HL-60 (cell line): ENCODE results near the gene RPAP2.

Experiments
- DNase-seq, 2 experiments: peaks; one replicate each; pipeline ENCODE4 v3.0.0-alpha.2; 2010 to 2020; ENCODE audit warnings: low read depth in 1 of 2, low spot score in 1 of 2
- H3K27ac ChIP-seq: fragments of 250-450 bp; sonication (Bioruptor Pico); replicated peaks from 2 replicates; pipeline ENCODE4 v1.5.1; 2020; ENCODE audit warnings: mild to moderate bottlenecking, moderate library complexity
- H3K27me3 ChIP-seq: fragments of 250-450 bp; sonication (Bioruptor Pico); 2 replicates; pipeline ENCODE4 v1.5.1; 2021; ENCODE audit warnings: mild to moderate bottlenecking, moderate library complexity; ENCODE audit not compliant: insufficient read depth, poor library complexity, severe bottlenecking
- H3K4me3 ChIP-seq: replicated peaks from 2 replicates; pipeline ENCODE4 v1.5.1; 2011; ENCODE audit warnings: mild to moderate bottlenecking, control low read depth, low read length; ENCODE audit not compliant: insufficient read depth
- GABPA ChIP-seq: IDR thresholded peaks from 2 replicates; pipeline ENCODE4 v1.6.1; 2012; ENCODE audit warnings: low read depth
- POLR2AphosphoS5 ChIP-seq: IDR thresholded peaks from 2 replicates; pipeline ENCODE4 v1.6.1; 2012; ENCODE audit warnings: low read depth
- SPI1 ChIP-seq: IDR thresholded peaks from 2 replicates; pipeline ENCODE4 v1.6.1; 2012; ENCODE audit warnings: low read depth, mild to moderate bottlenecking, borderline replicate concordance
- TF ChIP-seq, protein P1 (sequence below): IDR thresholded peaks from one replicate; pipeline ENCODE4 v1.5.1; 2011; ENCODE audit warnings: low read length, control low read depth, inconsistent platforms; ENCODE audit not compliant: insufficient read depth
- TF ChIP-seq, protein P2 (sequence below): IDR thresholded peaks from 2 replicates; pipeline ENCODE4 v1.6.1; 2012; ENCODE audit warnings: low read depth; ENCODE audit not compliant: insufficient replicate concordance

RPAP2 gene

DNA sequence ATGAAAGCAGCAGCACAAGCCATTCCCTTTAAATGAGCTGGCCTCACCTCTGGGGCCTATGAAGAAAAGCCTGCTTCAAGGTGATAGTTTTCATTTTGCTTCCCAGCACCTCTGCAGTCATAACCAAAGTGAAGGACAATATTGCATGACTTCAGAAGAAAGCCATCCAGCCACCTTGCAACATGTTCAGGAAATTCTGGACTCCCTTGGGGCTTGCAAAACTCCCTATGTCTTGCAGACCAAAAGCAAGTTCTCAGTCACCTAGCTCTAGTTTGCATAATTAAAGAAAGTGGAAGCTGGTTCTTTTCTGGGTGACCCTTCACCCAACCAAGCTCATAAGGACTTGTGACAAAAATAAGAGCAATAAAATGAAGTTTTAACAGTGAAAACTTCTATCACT, 100.2 kb downstream of the RPAP2 start:
- peak overlapping the region; percentile 80 for H3K27ac ChIP-seq
- TF ChIP-seq POLR2AphosphoS5 (peak; percentile 78), SPI1 (no peak; the same call in 1 of the 2 replicates)
- TF ChIP-seq, protein P1, sequence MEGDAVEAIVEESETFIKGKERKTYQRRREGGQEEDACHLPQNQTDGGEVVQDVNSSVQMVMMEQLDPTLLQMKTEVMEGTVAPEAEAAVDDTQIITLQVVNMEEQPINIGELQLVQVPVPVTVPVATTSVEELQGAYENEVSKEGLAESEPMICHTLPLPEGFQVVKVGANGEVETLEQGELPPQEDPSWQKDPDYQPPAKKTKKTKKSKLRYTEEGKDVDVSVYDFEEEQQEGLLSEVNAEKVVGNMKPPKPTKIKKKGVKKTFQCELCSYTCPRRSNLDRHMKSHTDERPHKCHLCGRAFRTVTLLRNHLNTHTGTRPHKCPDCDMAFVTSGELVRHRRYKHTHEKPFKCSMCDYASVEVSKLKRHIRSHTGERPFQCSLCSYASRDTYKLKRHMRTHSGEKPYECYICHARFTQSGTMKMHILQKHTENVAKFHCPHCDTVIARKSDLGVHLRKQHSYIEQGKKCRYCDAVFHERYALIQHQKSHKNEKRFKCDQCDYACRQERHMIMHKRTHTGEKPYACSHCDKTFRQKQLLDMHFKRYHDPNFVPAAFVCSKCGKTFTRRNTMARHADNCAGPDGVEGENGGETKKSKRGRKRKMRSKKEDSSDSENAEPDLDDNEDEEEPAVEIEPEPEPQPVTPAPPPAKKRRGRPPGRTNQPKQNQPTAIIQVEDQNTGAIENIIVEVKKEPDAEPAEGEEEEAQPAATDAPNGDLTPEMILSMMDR = no peak
- TF ChIP-seq, protein P2, sequence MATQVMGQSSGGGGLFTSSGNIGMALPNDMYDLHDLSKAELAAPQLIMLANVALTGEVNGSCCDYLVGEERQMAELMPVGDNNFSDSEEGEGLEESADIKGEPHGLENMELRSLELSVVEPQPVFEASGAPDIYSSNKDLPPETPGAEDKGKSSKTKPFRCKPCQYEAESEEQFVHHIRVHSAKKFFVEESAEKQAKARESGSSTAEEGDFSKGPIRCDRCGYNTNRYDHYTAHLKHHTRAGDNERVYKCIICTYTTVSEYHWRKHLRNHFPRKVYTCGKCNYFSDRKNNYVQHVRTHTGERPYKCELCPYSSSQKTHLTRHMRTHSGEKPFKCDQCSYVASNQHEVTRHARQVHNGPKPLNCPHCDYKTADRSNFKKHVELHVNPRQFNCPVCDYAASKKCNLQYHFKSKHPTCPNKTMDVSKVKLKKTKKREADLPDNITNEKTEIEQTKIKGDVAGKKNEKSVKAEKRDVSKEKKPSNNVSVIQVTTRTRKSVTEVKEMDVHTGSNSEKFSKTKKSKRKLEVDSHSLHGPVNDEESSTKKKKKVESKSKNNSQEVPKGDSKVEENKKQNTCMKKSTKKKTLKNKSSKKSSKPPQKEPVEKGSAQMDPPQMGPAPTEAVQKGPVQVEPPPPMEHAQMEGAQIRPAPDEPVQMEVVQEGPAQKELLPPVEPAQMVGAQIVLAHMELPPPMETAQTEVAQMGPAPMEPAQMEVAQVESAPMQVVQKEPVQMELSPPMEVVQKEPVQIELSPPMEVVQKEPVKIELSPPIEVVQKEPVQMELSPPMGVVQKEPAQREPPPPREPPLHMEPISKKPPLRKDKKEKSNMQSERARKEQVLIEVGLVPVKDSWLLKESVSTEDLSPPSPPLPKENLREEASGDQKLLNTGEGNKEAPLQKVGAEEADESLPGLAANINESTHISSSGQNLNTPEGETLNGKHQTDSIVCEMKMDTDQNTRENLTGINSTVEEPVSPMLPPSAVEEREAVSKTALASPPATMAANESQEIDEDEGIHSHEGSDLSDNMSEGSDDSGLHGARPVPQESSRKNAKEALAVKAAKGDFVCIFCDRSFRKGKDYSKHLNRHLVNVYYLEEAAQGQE = peak; percentile 27
- peak; percentile 75 to 95 for DNase-seq
- H3K4me3 ChIP-seq = no peak overlapping the region
- no peaks in the 10 kb centered on the region for H3K27me3 ChIP-seq

DNA sequence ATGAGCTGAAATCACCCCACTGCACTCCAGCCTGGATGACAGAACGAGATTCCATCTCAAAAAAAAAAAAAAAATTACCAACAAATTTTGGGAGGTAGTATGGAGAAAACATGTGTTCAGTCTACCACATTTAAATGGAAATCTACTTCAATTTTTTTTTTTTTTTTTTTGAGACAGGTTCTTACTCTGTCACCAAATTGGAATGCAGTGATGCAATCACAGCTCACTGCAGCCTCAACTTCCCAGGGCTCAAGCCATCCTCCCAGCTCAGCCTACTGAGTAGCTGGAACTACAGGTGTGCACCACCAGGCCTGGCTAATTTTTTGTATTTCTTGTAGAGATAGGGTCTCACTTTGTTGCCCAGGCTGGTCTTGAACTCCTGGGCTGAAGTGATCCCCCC, 105.8 kb downstream of the RPAP2 start:
- DNase-seq = no peak
- no peak for TF ChIP-seq POLR2AphosphoS5
- no peak overlapping the region for H3K4me3 ChIP-seq
- H3K27me3 ChIP-seq = no peaks in the 10 kb centered on the region
- H3K27ac ChIP-seq = no peak overlapping the region

DNA sequence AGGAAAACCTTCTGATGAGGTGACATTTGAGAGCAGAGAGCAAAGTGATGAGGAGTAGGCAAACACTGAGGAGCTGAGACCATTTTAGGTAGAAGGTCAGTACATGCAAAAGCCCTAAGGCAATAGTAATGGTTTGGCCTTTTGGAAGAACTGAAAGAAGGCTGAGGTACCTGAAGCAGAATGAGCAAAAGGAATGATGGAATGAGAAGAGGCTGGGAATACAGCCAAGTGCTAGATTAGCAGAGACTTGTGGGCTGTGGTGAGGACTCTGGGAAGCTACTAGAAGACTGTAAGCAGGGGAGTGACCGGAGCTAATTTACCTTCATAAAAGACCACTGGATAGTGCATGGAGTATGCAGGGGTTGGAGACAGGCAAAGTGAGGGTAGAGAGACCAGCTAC, 110.0 kb downstream of the RPAP2 start:
- no peak for DNase-seq
- no peak for TF ChIP-seq GABPA
- no peak for TF ChIP-seq SPI1
- TF ChIP-seq, protein P2 = no peak
- no peak for TF ChIP-seq POLR2AphosphoS5
- TF ChIP-seq, protein P1 = no peak

DNA sequence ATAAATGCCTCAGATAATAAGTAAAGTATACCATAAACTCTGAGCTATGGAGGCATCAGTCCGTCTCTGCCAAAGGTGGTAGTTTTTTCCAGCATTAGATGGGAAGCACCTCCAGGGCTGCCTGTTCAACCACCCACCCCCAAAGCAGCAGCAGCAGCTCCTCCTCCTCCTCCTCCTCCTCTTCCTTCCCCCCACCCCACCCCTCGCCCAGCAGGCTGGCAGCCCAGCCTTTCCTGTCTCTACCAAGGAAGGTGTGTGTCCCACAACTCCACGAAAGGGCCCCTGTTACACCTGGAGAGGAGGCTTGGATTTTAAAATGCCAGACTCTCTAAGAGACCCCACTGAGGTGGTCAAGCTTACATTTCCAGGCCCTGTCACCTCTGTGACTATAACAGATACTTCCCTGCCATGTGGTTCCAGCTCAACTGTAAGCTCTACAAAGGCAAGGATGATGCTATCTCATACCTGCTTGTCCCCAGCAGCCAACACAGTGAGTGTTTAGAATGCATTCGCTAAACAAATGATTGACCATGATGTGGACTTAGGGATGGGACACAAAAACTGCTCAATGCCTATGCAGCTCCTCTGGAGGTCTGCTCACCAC, 111.2 kb downstream of the RPAP2 start:
- Histone ChIP-seq H3K27me3 (no peaks in the 10 kb centered on the region), H3K4me3 (no peak overlapping the region), H3K27ac (no peak overlapping the region)
- TF ChIP-seq, protein P1 = no peak
- no peak for DNase-seq

More for the DNA sequence above, 110.0 kb downstream of the RPAP2 start:
- no peaks in the 10 kb centered on the region for H3K27me3 ChIP-seq
- H3K4me3 ChIP-seq = no peak overlapping the region
- no peak overlapping the region for H3K27ac ChIP-seq
